ENCODE results near the gene EXD1. TPM values are rescaled to one million over a fixed set of nuclear protein-coding genes. Genes with fewer than 3 reads are reported as not detected.

Gene EXD1
- total RNA-seq, 1 experiment from 2014 or later: not detected

DNA sequence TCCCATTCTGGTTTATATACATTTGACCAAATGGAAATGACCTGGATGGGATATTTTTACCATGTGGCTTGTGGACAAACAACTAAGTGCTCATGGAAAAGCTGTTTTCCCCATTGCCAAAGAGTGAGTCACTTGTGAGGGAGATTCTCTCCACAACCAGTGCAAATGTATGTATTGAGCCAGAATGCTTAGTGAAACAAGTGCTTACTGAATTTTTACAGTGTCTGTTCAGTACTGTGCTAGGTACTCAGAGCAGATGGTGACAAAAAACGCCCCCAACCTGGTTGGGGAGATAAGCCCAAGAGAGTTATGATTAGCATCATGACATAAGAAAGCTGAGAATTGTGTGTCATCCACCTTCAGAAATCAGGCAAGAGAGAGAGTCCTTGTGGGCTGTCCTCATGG lies 2.8 kb upstream of the EXD1 start:
- Histone ChIP-seq H3K4me2 (ENCODE audit: low read length) (no peak overlapping the region), H3K27me3 (ENCODE audit: insufficient read depth, low read length) (no peaks in the 10 kb centered on the region), H4K20me1 (ENCODE audit: insufficient read depth) (no peaks in the 10 kb centered on the region), H3K27ac (ENCODE audit: low read depth, low read length) (no peak overlapping the region), H3K9me3 (ENCODE audit: control insufficient read depth in 1 of 2, insufficient read depth in 1 of 2, low read depth in 1 of 2, low read length in 2 of 2) (no peaks in the 10 kb centered on the region), H3K4me3 (replicated peaks in 1 of 2; ENCODE audit: low read depth in 1 of 2, low read length in 2 of 2) (no peak overlapping the region), H3K9me2 (ENCODE audit: insufficient read depth) (no peaks in the 10 kb centered on the region), H3K4me1 (ENCODE audit: control insufficient read depth in 1 of 2, insufficient read depth in 2 of 2, low read length in 2 of 2) (peaks cover 6 to 22% of the 10 kb centered on the region in 2 experiments; a peak in 3 of 4 replicates), H2AFZ (ENCODE audit: low read depth, low read length, poor library complexity, severe bottlenecking) (no peak overlapping the region), H3K9ac (ENCODE audit: low read length) (no peak overlapping the region), H3K36me3 (ENCODE audit: control insufficient read depth in 1 of 2, insufficient read depth in 2 of 2, low read length in 2 of 2) (no peaks in the 10 kb centered on the region), H3K79me2 (ENCODE audit: insufficient read depth, low read length) (peaks cover 49% of the 10 kb centered on the region)
- ChIA-PET POLR2A (no interaction called here), CTCF (no interaction called here), RAD21 (ENCODE audit: low non-redundant PET in 1 of 2, low total read pairs in 2 of 2, uncharacterized antibody in 2 of 2, unreplicated experiment in 2 of 2) (no interaction called here)
- DNase-seq (ENCODE audit: low read depth, low spot score) (no peak), ATAC-seq (no peak)
- no peak for TF ChIP-seq RAD21 (IDR thresholded peaks at IDR 0.05; ENCODE audit: low read depth)
- TF ChIP-seq YY1 (IDR thresholded peaks at IDR 0.05; ENCODE audit: extremely low read depth, insufficient replicate concordance, low read depth, low read length): no peak
- no peak for TF ChIP-seq CBX3 (IDR thresholded peaks at IDR 0.05; ENCODE audit: low read depth)
- TF ChIP-seq ZFX (IDR thresholded peaks at IDR 0.05): no peak
- no peak for TF ChIP-seq ZNF274 (IDR thresholded peaks at IDR 0.05; ENCODE audit: low read depth, low read length)
- no peak for TF ChIP-seq SRF (IDR thresholded peaks at IDR 0.05; ENCODE audit: low read depth)
- TF ChIP-seq POLR2AphosphoS5 (IDR thresholded peaks at IDR 0.05; ENCODE audit: low read depth, low read length): no peak
- no peak for TF ChIP-seq SIN3A (IDR thresholded peaks at IDR 0.05; ENCODE audit: low read depth)
- no peak for TF ChIP-seq EZH2 (IDR thresholded peaks at IDR 0.05)
- TF ChIP-seq, protein P1, sequence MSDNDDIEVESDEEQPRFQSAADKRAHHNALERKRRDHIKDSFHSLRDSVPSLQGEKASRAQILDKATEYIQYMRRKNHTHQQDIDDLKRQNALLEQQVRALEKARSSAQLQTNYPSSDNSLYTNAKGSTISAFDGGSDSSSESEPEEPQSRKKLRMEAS (IDR thresholded peaks at IDR 0.05): no peak
- TF ChIP-seq SP1 (IDR thresholded peaks at IDR 0.05; ENCODE audit: low read depth): no peak
- no peak for TF ChIP-seq ZBTB33 (IDR thresholded peaks at IDR 0.05; ENCODE audit: extremely low read depth, insufficient replicate concordance, low read length)
- TF ChIP-seq JUND (IDR thresholded peaks at IDR 0.05): no peak
- no peak for TF ChIP-seq POLR2A (IDR thresholded peaks at IDR 0.05; ENCODE audit: borderline replicate concordance, extremely low read depth, insufficient read depth, insufficient read length)
- TF ChIP-seq ELF1 (IDR thresholded peaks at IDR 0.05; ENCODE audit: borderline replicate concordance, low read depth): no peak
- TF ChIP-seq FOSL1 (IDR thresholded peaks at IDR 0.05; ENCODE audit: low read depth): no peak
- TF ChIP-seq EGR1 (IDR thresholded peaks at IDR 0.05; ENCODE audit: low read depth): no peak
- TF ChIP-seq TCF7L2 (IDR thresholded peaks at IDR 0.05; ENCODE audit: borderline replicate concordance, extremely low read depth, insufficient read depth, insufficient read length): no peak
- no peak for TF ChIP-seq REST (IDR thresholded peaks at IDR 0.05; ENCODE audit: low read depth)
- intact Hi-C loops (cut with micrococcal nuclease): no loop called here
- no TSS peak for BruUV-seq (replicated peaks)
